GM12864 (cell line): Measurements from ENCODE around the gene FOXO3.

Experiments used
- DNase-seq: peaks from one replicate; pipeline ENCODE4 v3.0.0-alpha.2; 2011; ENCODE audit warnings: low read depth
- H3K4me3 ChIP-seq: 2 replicates; pipeline ENCODE4 v1.5.1; 2011; ENCODE audit warnings: mild to moderate bottlenecking, low read depth, low read length, control low read depth
- CTCF ChIP-seq: IDR thresholded peaks from 2 replicates; pipeline ENCODE4 v1.5.1; 2011; ENCODE audit warnings: low read depth, mild to moderate bottlenecking, moderate library complexity, low read length, control low read depth, inconsistent platforms; ENCODE audit errors: missing control alignments

FOXO3 gene

GRCh38 chr6:108637963-108638362 is 77.2 kb downstream of the FOXO3 start:
- no peak for DNase-seq
- TF ChIP-seq CTCF = no peak
- H3K4me3 ChIP-seq = no peak overlapping the region

GRCh38 chr6:108638993-108639392 is 78.3 kb downstream of the FOXO3 start:
- no peak overlapping the region for H3K4me3 ChIP-seq
- DNase-seq = no peak
- TF ChIP-seq CTCF = no peak

- H3K4me3 ChIP-seq = no peak overlapping the region
- no peak for TF ChIP-seq CTCF
- DNase-seq = no peak
Measured at GRCh38 chr6:108640104-108640503, 79.4 kb downstream of the FOXO3 start.

- no peak for DNase-seq
- TF ChIP-seq CTCF = no peak
- no peak overlapping the region for H3K4me3 ChIP-seq
Measured at GRCh38 chr6:108643184-108643583, 82.5 kb downstream of the FOXO3 start.

GRCh38 chr6:108644252-108644651 is 83.5 kb downstream of the FOXO3 start:
- H3K4me3 ChIP-seq = no peak overlapping the region
- DNase-seq = no peak
- TF ChIP-seq CTCF = no peak

- no peak for DNase-seq
- no peak for TF ChIP-seq CTCF
- no peak overlapping the region for H3K4me3 ChIP-seq
Measured at GRCh38 chr6:108648191-108648590, 87.5 kb downstream of the FOXO3 start.

GRCh38 chr6:108650325-108650724 is 89.6 kb downstream of the FOXO3 start:
- H3K4me3 ChIP-seq = no peak overlapping the region
- no peak for TF ChIP-seq CTCF
- no peak for DNase-seq
